NCI-H526 (cell line): ENCODE results near the gene TPTE2.
"Not testable (repeated sequence)": the region's sequence is repeated elsewhere in the genome, so short reads cannot be mapped to it uniquely, and the experiment has no call there.

Experiments
- DNase-seq, 2 experiments: peaks; one replicate each; lab custom pipeline; 2025; lab: John Stamatoyannopoulos, UW

TPTE2 gene

DNA sequence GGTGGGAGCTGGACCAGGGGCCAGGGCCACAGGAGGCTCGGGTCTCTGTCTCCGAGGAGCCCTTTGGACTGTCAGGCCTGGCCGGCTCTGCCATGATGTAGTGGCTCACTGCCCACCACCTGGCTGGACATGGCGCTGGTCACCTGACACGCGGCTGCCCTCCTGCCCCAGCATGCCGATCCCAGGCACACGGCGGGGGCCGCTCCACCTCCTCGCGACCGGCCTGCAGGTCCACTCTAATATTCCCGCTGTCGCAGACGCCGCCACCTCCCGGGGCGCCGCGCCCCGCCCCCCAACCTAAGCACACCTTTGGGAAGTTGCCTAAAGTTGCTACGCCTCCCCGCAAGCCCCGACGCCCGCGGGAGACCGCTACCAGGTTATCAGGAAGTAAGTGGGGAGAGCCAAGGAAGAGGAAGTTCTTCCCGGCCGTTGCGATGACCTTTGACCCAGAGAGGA, at the start of gene TPTE2:
Gene TPTE2 (minus strand): TSS at position 406 of the 456 bp plus-strand sequence. CDS start 58,298 bp downstream, outside the sequence.
- not testable (repeated sequence) for DNase-seq

DNA sequence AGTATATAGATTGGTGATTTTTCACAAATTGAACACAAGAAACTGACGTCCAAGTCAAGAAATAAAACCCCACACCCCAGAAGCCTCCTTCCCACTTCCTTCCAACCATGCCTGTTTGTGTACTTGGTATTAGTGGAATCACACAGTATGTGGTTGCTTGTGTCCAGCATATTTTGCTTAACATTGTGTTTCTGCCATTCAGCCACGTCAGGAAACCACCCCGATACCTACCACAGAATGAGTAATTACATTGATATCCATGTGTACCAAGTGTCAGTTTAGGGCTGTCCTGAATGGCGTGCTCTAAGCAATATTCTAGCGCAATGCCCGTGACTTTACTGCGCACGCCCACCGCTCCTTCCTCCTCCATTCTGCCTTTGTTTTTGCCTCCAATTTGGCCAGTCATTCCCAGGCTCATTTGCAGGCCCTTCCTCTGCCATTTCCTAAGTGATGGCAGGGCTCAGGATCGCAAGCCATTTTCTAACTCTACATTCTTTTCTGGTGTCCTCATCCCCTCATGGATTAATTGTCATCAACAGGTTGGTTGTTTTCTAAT, 46.3 kb upstream of the TPTE2 start:
- no peak for DNase-seq

GRCh38 chr13:19606737-19607136, 45.4 kb upstream of the TPTE2 start:
- DNase-seq: no peak

DNA sequence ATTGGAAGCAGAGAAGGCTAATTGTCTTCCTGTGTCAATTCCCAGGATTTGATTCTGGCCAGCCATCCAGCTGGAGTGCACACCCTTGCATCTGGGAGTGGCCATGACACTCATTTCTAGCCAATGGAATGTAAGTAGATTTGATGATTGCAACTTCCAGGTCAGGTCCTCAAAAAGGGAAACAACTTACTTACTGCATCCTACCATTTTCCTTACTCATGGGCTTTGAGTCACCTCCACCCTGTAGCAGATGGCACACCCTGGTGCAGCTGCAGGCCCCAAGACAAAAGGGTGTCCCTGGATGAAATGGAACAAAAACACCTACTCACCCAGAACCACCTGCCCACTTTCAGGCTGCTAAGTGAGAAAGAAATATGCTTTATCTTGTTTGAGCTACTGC, 44.8 kb upstream of the TPTE2 start:
- no peak for DNase-seq

GRCh38 chr13:19605161-19605955, 44.0 kb upstream of the TPTE2 start:
- DNase-seq: no peak

GRCh38 chr13:19604306-19604705, 43.0 kb upstream of the TPTE2 start:
- no peak for DNase-seq

DNA sequence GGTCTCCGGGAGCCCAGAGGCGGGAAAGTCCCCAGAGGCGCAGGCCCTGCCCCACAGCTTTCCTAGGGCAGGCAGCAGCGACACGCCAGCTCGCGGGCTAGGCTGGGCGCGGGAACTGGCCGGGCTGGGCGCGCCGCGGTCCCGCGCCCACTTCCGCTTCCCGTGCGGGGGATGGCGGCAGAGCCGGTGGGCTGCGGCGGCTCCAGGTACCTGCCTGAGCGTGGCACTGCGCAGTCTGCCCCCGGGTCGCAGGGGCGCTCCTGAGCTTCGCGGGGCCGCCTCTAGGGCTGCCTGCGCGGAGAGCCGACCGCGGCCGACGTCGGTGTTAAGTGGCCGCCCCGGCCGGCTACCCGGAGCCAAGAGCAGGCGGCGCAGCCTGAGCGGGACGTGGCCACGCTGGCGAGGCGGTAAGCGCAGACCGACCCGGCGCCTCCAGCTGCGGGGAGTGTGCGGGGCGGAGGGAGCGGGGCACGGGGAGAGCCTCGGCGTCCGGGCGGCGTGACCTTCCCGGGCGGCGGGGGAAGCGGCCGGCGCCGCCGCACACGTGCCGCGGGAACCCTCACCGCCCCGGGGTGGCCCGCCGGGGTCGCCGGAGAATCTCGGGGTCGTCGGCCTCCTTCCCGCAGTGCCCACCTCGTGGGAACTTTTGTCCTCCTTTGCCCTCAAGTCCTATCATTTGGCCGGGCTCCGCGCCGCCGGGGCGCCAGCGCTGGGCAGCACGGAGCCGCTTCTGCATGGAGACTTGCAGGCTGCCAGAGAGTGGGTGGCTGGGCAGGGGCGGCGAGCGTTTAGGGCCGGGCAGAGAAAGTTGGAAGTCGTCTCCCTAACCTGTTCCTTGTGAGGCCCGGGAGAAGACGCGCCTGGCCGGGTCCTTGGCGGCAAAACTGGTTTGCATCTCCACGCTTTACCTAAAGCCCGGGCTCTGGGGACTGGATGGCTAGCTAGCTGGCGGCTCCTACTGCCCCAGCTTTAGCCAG, 40.7 kb upstream of the TPTE2 start:
- DNase-seq: peak; percentile 49 to 87

GRCh38 chr13:19597523-19597922, 36.2 kb upstream of the TPTE2 start:
- DNase-seq: no peak

DNA sequence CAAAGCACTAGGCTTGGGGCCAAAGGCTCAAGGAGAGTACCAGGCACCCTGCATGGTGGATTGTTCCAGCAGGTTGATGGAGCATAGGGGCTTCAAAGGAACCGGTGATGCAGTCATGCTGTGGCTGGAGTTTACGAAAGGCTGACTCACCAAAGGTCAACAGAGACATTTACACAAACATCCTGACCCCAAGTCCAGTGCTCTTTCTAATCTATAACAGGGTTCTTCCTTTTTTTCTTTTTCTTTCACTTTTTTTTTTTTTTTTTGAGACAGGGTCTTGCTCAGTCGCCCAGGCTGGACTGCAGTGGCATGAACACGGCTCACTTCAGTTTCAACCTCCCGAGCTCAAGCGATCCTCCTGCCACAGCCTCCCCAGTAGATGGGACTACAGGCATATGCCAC, 35.6 kb upstream of the TPTE2 start:
- DNase-seq: no peak

DNA sequence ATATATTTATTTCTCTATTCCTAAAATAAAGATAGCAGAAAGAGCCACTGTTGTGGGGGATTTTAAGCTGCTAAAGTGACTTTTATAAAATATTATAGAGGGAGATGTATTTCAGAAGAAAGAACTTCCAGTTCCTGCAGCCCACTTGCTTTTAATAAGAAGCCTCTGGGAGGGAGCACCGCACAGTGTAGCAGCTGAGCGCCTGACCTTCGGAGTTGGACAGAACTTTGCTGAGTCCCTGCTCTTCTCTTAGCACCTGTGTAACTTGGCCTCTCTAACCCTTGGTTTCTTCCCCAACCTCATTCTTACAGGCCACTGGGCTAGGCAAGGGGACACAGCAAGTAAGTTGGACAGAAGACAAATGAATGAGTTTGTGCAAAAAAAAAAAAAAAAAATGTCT, 34.8 kb upstream of the TPTE2 start:
- DNase-seq: no peak

DNA sequence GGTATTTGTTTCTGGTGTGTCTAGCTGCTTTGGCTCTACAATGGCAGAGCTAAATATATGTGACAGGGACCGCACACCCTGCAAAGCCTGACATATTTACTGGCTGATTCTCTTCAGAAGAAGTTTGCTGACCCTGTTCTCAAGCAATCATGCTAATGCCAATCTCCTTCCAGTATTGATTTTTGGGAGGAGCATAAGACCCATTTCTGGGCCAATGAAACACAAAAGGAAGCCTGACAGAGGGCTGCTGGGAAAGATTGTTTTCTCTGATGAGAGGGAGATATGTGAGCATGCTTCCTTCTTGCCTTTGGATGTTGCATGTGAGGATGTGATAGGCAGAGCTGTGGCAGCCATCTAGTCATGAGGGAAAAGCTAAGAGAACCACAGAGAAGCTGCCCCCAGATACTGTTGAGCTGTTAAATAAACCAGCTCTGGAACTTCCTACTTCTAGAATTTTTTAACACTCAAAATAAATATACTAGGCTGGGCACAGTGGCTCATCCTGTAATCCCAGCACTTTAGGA, 31.4 kb upstream of the TPTE2 start:
- no peak for DNase-seq

DNA sequence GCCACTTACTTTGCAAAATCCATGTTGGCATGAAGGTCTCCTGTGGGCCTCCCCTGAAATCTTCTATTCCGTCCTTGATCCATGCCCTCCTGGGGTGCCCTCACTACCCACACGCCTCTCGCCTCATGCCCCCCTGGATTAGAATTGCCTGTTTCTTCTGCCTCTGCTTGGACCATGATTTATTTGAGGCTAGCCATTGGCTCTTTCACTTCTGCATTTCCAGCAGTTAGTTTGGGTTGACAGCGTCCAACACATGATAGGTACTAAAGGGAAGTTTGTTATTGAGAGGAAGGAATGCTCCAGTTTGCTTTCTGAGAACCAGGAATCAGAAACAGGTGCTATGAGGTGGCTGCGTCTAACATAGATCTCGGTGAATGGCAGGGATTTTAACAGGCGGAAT, 30.5 kb upstream of the TPTE2 start:
- DNase-seq: no peak

DNA sequence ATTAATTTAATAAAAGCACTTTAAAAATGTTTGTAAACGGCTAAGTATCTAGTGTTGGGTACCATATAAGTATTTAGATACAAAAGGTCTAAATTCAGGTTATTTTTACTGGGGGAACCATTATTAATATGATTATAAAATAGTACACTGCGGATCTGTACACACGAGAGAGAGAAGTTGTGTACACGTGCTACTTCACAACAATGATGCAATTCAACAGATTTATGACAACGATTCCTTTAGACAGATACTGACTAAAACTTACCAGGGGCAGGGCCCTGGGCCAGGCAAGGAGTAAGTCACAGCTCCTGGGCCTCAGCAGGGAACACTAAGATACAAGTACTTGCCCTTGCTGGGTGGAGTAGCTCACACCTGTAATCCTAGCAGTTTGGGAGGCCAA, 29.1 kb upstream of the TPTE2 start:
- DNase-seq: no peak

DNA sequence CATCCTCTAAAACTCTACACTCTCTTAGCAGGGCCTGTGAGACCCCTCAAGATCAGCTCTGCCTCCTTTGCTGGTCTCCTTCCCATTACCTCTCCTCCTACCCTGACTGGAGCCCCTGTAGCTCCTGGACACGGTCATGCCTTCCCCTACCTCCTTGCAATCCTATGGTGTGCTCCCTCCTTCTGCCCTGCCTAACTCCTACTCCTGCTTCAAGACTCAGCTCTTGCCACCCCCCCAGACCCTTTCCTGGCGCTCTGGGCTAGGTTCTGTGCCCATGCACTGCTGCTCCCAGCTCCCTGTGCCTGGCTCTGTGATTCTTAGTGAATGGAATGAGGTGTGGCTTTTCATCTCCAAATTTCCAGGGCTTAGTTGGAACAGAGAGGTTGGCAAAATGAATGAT, 28.0 kb upstream of the TPTE2 start:
- no peak for DNase-seq

DNA sequence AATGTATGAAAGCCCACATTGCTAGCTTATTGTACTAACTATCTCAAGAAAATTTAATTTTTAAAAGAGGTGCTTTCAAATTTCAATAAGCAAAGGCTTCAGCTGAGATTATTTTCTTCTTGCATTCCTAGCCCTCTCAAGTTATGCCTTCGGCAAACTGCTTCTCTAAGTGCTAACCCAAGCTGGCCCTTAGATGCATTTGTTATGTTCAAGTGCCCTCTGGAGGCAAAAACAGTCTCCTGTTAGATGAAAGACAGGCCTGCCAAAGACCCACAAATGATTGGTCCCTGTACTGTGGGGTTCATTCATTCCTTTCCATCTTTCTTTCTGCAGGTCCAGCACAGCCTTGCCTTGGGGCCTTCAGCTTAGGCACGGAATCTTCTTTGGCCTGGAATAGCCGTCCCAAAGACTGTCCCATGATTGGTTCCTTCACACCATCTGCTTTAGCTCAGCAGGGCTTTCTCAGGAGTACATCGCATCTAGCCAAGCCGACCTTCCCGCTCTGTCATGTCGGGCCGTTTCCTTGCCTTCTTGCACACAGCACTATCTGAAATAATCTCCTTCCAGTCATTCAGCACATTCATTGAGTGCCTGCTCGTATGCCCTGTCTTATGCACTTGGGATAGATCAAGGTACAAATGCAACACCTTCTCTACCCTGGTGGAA, 26.4 kb upstream of the TPTE2 start:
- DNase-seq: peak; percentile 72 to 79

- DNase-seq: peak; percentile 72 to 79
Measured at GRCh38 chr13:19586904-19587634, 25.7 kb upstream of the TPTE2 start.

GRCh38 chr13:19581675-19582074, 20.3 kb upstream of the TPTE2 start:
- no peak for DNase-seq

DNA sequence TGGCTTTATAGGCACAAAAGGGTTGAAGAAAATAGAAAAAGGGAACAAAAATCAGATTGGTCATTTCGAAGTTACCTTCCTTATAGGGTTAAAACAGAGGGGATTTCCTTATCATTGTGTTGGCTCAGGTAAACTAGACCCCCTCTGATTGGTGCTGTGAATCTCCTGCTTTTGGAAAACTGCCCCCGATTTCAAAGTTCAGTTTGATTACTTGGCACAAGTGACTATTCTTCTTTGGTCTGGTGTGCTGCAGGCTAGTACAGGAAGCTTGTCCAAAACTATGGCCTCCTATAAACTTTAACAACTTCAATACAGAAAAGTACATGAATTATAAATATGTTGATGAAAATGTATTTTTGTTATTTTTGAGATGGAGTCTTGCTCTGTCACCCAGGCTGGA, 13.9 kb upstream of the TPTE2 start:
- DNase-seq: no peak

DNA sequence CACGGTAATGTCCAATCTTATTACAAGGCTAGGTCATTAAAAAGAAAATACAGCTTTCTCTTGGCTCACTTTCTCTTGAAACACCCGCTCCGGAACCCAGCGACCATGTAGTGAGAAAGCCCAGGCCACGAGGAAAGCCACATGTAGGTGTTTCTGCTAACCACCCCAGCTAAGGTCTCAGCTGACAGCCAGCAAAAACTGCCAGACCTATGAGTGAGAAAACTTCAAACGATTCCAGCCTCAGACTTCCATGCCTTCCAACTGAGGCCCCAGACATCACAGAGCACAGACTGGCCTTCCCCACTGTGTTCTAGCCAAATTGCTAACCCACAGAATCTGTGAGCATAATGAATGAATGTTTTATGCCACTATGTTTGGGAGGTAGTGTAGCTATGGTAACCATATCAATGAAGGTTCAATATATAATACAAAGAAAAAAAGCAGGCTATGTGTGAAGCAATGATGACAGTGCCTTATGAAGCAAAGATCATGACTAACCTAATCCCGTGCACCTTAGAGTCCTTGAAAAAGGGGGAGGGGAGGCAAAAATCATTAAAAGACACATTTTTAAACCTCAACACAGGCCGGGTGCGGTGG, 11.9 kb upstream of the TPTE2 start:
- DNase-seq: no peak

DNA sequence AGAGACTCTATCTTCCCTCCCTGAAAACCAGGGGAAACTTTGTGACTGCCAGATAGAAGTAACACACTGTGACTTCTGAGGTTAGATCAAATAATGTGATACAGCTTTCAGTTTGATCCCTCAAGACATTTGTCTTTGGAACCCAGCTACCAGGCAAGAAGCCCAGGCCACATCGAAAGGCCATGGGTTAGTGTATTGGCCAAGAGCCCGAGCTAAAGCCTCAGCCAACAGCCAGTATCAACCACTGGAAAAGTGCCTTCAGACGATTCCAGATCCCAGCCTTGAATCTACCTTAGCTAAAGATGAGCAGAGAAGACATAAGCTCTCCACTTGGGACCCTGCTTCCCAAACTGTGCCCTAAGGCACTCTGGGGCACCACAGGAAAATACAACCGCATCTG, 10.9 kb upstream of the TPTE2 start:
- no peak for DNase-seq
